Measurements from ENCODE around the gene WDR76.

The WDR76 gene

GRCh38 chr15:43878446-43878845 lies 51.6 kb downstream of the WDR76 start:
- DNase-seq (ENCODE audit: low read depth), result no peak

DNA sequence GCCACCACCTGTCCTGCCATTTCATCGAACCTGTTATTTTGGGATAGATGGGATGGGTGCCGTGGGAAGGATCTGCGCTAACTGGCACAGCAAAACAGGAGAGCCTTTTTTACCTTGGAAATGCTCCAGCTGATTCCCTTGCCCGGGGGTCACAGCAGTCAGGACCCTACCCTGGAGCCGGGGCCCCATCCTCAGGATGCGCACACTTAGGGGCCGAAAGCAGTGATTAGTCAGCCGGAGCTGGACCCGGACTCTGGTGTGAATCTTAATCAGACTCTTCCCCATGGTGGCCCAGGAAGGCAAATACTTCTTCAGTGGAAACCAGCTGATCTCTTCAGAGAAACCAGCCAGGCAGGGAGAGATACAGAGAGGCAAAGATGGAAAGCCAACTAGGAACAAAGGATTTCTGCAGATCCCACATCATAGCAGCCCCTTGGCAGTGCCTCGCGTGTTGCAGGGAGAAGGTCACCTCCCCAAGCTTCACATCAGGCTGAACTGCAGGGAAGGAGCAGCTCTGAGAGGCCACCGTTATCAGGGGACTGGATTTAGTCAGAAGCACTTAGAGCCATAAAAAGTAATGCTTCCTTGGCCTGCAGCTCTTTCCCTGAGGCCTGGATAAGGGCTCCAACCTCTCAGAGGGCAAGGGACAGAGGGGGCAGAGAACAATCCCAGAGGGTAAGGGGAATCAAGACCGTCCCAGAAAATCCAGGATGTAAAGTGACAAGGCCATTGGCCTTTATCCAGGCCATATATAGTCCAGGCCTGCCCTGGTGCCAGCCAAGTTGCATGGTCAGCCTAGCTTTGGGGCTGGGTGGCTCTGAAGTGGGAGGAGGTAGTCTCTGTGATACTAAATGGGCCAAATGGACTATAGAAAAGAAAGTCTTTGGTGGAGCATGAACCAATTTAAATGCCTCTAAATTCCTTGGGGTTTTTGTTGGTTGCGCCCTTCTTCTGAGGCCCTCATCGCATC lies 52.9 kb downstream of the WDR76 start:
- no peak for DNase-seq (ENCODE audit: low read depth)

DNA sequence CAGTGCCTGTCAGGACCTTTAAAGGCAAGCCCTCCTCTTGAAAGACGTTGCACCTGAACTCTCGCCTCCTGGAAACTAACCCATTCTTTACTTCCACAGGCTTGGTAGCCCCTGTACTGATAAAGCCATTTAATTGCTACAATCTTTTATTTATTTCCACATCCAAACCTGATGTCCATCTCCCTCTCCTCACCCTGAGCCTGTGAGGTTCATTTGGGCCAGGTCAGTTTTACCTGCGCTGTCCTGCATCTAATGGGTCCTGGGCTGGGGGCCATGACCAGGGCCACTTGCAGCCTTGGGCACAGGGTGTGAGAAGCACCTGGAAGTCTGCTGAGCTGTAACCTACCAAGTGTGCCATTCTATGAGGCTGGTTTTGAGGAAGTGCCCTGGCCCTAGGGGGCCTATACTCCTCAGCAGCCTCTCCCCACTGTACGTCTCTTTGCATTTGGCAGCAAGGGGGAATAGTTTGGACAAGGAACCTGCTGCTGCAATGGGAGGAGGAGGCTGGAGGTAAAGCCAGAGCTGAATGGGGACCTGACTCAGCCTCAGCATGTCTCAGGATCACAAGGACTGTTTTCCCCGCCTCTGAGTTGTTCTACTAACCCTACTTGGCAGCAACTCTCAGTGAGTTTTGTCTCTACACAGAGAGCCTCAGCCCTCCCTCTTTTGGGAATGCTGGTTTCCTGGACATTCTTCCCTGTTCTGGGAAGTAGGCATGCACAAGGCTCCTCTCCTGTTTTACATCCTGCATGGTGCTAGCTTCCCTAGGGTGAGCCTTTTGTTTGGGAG lies 53.8 kb downstream of the WDR76 start:
- no peak for DNase-seq (ENCODE audit: low read depth)

DNA sequence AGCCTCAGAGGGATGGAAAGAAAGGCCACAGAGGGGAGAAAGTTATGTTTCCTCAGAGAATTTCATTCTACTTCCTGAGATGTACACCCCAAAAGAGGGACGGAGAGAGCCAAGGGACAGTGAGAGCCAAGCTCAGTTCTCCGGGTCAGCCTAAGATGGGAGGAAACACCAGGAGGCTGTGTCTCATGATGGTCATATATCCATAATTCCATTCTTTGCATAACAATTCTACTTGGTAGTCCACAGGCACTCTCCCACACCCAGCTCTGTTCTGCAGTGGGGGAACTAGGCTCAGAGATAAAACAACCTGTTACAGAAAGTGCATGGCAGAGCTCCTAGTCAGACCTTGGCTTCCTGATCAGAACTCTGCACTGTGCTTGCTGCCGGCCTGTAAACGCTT lies 54.4 kb downstream of the WDR76 start:
- no peak for DNase-seq (ENCODE audit: low read depth)

GRCh38 chr15:43881944-43882343 lies 55.1 kb downstream of the WDR76 start:
- no peak for DNase-seq (ENCODE audit: low read depth)

DNA sequence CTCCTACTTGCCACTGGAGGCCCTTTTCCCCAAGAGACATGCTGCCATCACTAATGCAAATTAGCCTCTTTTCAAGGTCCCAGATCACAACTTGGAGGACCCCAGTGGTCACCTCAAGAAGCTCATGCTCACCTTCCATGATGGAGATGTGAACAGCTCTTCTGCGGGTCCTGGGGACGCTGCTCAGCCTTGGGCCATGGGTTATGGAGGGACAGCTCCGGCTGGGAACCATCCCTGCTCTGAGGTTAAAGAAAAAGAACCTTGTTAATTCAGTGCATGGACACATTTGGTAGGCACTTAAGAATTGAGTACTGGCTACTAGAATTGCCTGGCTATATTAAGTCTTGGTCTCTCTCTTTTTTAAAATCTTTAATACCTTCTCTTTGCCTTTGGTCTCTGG lies 56.8 kb downstream of the WDR76 start:
- DNase-seq (ENCODE audit: low read depth), result no peak

- no peak for DNase-seq (ENCODE audit: low read depth)
Observed at GRCh38 chr15:43886558-43886957, 59.8 kb downstream of the WDR76 start.

DNA sequence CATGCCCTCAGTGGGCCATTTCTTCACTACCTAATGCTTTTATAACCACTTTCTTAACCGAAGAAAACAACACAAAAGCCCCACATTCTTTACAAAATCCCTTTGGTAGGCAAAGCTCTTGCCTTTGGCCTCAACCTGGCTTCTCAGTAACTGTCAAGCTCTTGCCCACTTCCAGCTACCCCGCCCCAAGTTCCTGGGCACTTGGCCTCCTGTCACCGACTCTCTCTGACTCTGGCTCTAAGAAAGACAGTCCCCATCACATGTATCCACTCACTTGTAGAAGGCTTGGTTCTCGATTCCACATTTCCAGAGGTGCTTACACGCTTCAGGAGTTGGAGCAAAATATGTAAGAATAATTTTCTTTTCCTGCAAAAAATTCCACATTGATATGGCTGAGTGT lies 61.1 kb downstream of the WDR76 start:
- DNase-seq (ENCODE audit: low read depth), result no peak

DNA sequence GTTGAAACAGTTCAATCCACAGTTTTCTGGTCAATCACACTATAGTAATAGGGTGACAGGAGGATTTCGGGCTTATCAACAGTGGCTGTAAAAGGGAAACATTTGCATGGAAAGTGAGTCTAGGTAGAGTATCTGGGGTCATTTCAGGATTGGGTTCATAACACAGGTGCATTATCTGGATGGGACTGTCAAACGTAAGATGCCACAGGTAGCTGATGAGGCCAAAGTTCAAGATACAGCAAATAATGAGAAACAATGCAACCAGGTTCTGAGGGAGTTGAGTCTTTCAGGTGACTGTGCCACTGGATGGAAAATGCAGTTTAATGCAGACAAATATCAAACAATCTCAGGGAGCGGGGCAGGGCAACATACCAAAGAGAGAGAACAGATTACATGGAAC lies 62.2 kb downstream of the WDR76 start:
- no peak for DNase-seq (ENCODE audit: low read depth)

GRCh38 chr15:43893956-43894355 lies 67.2 kb downstream of the WDR76 start:
- DNase-seq (ENCODE audit: low read depth), result no peak

GRCh38 chr15:43895586-43895985 lies 68.8 kb downstream of the WDR76 start:
- DNase-seq (ENCODE audit: low read depth), result no peak

DNA sequence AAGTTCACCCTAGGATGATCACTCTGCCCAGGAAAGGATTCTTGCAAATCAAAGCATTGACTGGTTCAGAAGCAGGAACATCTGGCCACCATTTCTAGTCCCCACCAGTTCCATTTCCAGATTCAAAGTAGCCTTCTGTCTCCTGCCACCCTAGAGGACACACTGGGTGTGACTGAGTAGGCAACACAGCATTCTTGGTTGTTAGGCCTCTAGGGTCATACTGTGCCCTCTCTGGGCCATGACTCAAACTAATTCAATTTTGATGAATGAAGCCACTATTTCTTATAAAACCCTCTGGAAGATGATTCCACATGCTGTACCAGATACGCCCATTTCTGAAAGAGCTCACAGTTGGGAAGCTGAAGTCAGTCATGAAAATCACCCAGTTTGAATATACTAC lies 69.7 kb downstream of the WDR76 start:
- DNase-seq (ENCODE audit: low read depth), result no peak

DNA sequence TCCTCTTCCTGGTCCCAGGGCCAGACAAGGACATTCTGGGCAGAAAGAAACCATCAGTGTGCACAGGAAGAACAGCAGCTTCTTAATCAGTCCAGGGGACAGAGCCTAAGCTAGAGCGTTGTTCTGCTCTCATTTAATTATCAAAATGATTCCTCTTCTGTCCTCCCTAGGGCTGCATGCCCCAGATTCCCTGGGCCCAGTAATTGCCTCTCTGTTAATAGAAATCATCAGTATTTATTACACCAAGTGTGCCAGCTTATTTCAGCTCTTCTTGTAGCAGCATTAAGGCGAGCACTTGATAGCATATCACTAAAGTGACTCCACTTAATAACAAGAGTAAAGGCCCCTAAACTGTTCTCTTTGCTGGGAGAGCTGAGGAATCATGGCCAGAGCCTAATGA lies 72.1 kb downstream of the WDR76 start:
- DNase-seq (ENCODE audit: low read depth), result no peak

DNA sequence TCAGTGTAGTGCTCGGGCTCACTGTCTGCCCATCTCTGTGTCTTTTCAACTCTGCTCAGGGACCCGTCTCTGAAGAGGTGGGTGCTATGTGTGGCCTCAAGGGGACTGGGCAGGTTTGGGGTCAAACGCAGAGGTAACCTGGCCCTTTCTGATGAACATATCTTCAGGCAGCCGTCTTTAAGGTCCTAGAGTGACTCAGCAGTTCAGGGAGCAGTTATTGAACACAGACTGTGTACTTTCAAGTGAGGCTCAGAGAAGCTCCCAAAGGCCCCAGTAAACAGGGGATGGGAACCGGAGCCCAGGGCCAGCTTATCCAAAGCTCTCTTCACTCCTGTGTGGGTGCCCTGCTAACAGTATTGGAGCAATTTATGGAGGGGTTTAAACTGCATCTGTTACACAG lies 73.1 kb downstream of the WDR76 start:
- DNase-seq (ENCODE audit: low read depth), result no peak

GRCh38 chr15:43900996-43901395 lies 74.2 kb downstream of the WDR76 start:
- DNase-seq (ENCODE audit: low read depth), result no peak

- no peak for DNase-seq (ENCODE audit: low read depth)
Observed at GRCh38 chr15:43901495-43901894, 74.7 kb downstream of the WDR76 start.

DNA sequence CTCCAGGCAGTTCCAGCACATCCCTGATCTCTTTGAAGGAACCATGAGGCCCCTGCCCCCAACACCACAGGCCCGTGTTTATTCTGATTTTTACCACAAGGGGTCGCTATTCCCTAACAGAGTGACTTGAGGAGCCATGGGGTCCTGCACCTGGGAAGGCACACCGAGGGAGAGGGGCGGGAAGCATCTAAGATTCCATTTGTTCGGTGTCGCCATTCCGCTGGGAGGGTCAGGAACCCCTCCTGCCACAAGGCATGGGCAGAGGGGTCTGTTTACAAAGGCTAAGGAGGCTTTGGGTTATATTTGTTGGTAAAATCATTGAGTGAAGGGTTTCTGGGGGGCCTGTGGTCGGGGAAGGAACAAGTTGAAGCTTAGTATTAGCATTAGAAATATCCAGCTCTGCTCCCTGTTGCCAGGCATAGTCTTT lies 77.1 kb downstream of the WDR76 start:
- peak; percentile 22 for DNase-seq (ENCODE audit: low read depth)

DNA sequence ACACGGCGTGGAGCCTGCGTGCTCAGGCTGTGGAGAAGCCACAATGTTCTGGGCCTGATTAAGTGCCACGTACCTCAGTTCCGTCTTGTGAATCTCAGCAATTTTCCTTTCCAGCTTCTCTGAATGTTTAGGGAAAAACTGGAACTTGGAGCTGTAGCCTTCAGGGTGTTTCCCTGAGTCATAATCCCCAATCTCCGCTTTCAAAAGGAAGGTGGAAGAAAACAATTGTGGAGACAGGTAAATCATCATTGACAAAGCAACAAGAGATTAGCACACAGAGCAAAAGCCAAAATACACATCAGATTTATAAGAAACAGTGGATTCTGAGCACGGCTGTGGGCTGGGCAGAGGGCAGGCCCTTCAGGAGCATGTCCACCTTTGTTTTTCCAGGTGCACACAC lies 79.0 kb downstream of the WDR76 start:
- DNase-seq (ENCODE audit: low read depth), result no peak

DNA sequence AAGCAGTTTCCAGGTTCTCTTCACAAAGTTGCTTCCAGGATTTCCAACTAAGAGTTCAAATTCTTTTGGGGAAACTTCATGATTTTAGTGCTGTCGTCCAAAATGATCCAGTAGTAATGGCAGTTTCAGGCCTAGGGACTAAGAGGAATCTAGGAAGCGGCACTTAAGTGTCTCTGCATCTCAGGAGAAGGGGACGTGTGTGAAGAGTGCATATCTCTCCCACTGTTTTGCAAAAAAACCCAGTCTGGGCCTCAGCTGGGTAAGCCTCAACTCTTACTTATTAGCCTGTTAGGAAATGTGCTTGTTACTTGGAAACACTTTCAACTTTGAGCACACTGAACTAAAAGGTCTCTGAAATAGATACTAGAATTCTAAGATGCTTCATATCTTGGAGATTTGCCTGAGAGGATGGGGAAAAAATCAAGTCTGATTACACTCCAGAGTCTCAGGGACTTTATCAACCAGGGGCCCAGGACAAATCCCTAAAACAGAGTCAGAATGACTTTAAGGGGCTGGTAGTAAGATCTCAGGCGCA lies 81.8 kb downstream of the WDR76 start:
- no peak for DNase-seq (ENCODE audit: low read depth)

- peak; percentile 91 for DNase-seq (ENCODE audit: low read depth)
Observed at GRCh38 chr15:43911235-43911781, 84.5 kb downstream of the WDR76 start.

- no peak for DNase-seq (ENCODE audit: low read depth)
Observed at GRCh38 chr15:43912208-43912607, 85.4 kb downstream of the WDR76 start.

GRCh38 chr15:43913026-43913780 lies 86.4 kb downstream of the WDR76 start:
- peak; percentile 91 for DNase-seq (ENCODE audit: low read depth)
